ENCODE measurements around the gene KCNH5.
A peak's percentile ranks its signal among the peaks of the same experiment; 100 is the strongest.

KCNH5 gene, protein sequence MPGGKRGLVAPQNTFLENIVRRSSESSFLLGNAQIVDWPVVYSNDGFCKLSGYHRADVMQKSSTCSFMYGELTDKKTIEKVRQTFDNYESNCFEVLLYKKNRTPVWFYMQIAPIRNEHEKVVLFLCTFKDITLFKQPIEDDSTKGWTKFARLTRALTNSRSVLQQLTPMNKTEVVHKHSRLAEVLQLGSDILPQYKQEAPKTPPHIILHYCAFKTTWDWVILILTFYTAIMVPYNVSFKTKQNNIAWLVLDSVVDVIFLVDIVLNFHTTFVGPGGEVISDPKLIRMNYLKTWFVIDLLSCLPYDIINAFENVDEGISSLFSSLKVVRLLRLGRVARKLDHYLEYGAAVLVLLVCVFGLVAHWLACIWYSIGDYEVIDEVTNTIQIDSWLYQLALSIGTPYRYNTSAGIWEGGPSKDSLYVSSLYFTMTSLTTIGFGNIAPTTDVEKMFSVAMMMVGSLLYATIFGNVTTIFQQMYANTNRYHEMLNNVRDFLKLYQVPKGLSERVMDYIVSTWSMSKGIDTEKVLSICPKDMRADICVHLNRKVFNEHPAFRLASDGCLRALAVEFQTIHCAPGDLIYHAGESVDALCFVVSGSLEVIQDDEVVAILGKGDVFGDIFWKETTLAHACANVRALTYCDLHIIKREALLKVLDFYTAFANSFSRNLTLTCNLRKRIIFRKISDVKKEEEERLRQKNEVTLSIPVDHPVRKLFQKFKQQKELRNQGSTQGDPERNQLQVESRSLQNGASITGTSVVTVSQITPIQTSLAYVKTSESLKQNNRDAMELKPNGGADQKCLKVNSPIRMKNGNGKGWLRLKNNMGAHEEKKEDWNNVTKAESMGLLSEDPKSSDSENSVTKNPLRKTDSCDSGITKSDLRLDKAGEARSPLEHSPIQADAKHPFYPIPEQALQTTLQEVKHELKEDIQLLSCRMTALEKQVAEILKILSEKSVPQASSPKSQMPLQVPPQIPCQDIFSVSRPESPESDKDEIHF

GRCh38 chr14:63045234-63045611, at the start of gene KCNH5:
Gene KCNH5, minus strand, starts transcription at chr14:63045458. Its CDS starts 272 bp downstream, at chr14:63045186.
- DNase-seq (ENCODE audit: low read depth in 2 of 2), result peak in 1 of 2 experiments; percentile 8

DNA sequence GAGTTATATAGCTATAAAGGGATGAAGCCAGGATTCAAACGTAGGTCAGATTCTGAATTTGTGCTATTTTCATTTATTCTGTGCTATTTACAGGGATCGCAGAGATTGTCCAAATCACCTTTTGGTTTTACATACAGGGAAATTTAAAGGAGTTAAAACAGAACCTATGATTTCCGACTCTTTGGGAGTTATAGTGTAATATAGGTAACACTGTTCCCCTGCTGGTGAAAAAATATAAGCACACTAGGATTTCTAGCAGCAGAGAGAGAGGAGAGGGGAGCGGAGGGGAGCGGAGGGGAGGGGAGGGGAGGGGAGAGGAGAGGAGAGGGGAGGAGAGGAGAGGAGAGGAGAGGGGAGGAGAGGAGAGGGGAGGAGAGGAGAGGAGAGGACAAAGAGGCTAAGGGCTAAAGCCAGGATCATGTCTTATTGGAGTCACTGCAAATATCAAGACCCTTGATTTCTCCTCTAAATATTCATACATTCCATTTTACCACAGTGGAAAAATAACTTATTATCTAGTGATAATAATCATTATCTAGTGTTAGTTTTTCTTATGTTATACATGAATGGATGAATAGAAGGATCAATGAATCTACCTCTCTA, 46.2 kb upstream of the KCNH5 start:
- DNase-seq (ENCODE audit: low read depth in 2 of 2), result no peak

GRCh38 chr14:63088865-63089264, 43.6 kb upstream of the KCNH5 start:
- DNase-seq (ENCODE audit: low read depth in 2 of 2), result no peak

DNA sequence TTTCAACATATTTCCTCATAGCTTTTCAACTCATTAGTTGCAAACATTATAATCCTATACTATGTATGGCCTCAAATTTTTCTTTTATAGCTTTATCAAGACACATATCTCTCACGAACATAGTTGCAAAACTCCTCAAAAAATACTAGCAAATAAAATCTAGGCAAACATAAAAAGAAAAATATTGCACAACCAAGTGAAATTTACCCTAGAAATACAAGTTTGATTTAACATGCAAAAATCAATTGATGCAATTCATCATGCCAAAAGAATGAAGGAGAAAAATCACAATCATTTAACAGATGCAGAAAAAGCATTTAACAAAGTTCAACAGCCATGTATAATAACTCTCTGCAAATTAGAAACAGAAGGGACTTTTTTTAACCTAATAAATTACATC, 33.3 kb upstream of the KCNH5 start:
- DNase-seq (ENCODE audit: low read depth in 2 of 2), result no peak

GRCh38 chr14:63076488-63076887, 31.2 kb upstream of the KCNH5 start:
- no peak for DNase-seq (ENCODE audit: low read depth in 2 of 2)

GRCh38 chr14:63055631-63056030, 10.4 kb upstream of the KCNH5 start:
- DNase-seq (ENCODE audit: low read depth in 2 of 2), result no peak

DNA sequence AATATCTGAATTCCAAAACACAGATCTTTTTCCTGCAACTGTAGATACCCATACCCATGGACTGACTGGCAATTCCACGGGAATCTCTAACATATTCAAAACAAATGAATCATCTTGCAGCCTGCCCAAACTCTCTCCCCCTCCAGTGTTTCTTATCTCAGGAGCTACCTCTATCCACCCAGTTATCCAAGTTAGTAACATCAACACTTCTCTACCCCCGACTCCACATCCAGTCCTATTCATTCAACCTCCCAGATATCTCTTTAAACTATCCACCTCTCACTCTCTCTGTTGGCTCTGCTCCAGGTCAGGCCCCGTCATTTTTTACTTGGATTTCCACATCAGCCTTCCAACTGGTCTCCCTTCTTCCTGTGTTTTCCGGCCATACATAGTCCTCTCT, 6.7 kb upstream of the KCNH5 start:
- no peak for DNase-seq (ENCODE audit: low read depth in 2 of 2)

GRCh38 chr14:63051301-63051700, 6.0 kb upstream of the KCNH5 start:
- DNase-seq (ENCODE audit: low read depth in 2 of 2), result no peak

GRCh38 chr14:63050694-63051093, 5.4 kb upstream of the KCNH5 start:
- DNase-seq (ENCODE audit: low read depth in 2 of 2), result no peak

DNA sequence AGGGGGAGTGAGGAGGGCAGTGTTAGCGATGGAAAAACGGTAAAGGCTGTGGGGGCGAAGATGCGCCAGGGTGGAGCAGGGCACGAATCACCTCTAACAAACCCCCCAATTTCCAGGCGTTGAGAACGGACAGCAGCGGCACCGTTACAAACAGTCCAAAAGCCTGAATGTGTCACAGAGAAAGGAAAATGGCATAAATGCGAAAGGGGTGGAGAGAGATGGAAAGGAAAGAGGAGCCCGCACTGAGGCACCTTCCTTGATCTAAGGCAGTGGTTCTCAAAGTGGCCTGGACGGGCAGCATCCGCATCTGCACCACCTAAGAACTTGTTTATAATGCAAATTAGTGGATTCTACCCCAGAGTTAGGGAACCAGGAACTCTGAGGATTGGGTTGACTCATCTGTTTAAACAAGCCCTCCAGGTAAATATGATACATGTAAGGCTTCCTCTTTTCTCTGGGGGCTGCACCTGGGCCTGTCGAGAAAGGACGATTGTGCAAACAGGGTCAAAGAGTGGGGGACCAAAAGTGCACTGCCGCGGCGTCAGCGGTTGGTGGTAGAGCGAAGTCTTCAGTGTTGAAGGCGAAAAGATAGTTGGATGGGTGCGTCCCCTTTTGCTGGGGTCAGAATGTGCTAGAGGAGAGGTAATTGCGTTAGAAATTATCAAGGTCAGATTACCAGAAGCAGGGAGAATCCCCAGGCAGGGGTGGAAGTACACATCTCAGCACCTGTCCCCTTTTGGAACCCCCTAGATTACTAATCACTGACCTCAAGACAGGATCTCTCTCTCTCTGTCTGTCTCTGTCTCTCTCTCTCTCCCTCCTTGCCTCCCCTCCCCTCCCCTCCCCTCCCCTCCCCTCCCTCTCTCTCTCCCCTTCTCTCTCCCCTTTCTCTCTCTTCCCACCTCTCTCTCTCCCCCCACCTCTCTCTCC, 1.3 kb upstream of the KCNH5 start:
- DNase-seq (ENCODE audit: low read depth in 2 of 2), result no peak

DNA sequence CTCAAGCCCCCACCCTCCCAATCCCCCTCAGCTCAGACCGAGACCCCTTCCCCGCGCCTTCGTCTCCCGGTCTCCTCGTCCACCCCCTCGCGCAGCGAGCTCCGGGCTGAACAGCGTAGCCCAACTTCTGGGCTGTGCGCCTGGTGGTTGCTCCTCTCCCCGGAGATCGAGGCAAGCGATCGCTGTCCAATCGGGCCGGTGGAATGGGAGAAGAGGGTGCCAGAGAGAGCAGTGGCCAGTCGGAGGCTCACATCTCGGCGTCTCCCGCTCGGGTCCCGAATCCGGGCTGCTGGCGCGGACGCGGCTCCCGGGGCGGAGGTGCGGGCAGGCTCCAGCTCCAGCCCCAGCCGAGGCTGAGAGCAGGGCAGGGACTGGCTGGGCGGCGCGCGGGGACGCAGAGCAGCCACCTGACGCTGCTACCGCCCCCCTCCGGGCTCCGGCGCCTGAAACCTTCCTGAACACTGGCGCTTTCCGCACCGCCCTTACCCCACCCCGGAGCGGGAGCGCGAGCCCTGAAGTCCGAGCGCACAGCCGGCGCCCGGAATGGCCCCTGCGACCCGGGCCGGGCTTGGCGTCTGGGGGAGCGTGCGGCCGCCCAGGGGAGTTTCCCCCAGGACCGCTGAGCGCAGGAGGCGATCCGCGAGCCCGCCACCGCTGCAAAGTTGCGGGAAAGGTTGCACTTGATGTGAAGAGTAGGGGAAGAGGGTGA, 508 bp upstream of the KCNH5 start:
- DNase-seq (ENCODE audit: low read depth in 2 of 2), result no peak

DNA sequence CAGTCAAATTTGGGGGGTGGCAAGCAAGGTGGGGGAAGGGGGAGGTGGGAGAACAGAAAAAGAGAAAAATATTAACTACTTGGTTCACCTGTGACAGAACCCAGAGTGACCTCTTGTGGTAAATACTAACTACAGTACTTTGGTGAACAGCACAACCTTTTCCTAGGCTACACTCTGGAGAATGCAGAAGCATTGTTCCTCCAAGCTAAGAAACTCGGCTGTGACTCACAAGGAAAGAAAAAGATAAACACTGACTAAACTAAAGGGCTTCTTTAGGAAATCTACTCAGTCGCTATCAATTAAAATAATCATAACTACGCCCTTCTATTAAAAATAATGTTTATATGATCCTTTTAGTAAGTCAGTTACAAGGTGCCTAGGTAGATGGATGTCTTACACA, 5.4 kb downstream of the KCNH5 start:
- no peak for DNase-seq (ENCODE audit: low read depth in 2 of 2)

GRCh38 chr14:63032641-63033040, 12.6 kb downstream of the KCNH5 start:
- DNase-seq (ENCODE audit: low read depth in 2 of 2), result no peak

GRCh38 chr14:63032076-63032475, 13.2 kb downstream of the KCNH5 start:
- no peak for DNase-seq (ENCODE audit: low read depth in 2 of 2)

GRCh38 chr14:63030113-63030512, 15.1 kb downstream of the KCNH5 start:
- DNase-seq (ENCODE audit: low read depth in 2 of 2), result no peak

GRCh38 chr14:63027719-63028118, 17.5 kb downstream of the KCNH5 start:
- no peak for DNase-seq (ENCODE audit: low read depth in 2 of 2)

GRCh38 chr14:63026491-63026890, 18.8 kb downstream of the KCNH5 start:
- DNase-seq (ENCODE audit: low read depth in 2 of 2), result no peak

- no peak for DNase-seq (ENCODE audit: low read depth in 2 of 2)
Observed at GRCh38 chr14:63014621-63015020, 30.6 kb downstream of the KCNH5 start.

DNA sequence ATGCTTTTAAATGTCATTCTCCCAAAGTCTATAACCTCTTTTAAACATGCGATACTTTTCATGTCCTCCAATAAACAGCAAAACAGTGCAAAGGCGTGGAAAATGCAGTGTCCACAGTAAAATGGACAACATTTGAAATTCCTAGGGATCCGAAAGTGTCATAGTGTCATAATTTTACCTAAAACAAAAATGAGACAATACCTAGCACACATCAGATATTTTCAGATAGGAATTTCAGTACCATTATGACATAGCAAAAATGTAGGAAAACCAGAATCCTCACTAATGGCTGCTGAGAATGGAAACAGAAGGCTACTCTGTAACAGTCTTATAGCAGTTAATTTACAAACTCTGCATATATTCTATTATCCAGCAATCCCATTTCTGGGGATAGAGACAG, 33.1 kb downstream of the KCNH5 start:
- no peak for DNase-seq (ENCODE audit: low read depth in 2 of 2)

GRCh38 chr14:63011623-63012022, 33.6 kb downstream of the KCNH5 start:
- DNase-seq (ENCODE audit: low read depth in 2 of 2), result no peak

GRCh38 chr14:63009495-63009894, 35.8 kb downstream of the KCNH5 start:
- no peak for DNase-seq (ENCODE audit: low read depth in 2 of 2)
